GM21619 (cell line): ENCODE results near the gene PLEKHG1.

Experiments
- ATAC-seq: cut with Tn5 transposase; IDR thresholded peaks from one replicate; pipeline ENCODE4 v1.9.1; 2021; ENCODE audit not compliant: unreplicated experiment

Gene PLEKHG1

GRCh38 chr6:150588888-150589499 lies 10.7 kb upstream of the PLEKHG1 start:
- no peak for ATAC-seq

GRCh38 chr6:150589852-150590251 lies 9.8 kb upstream of the PLEKHG1 start:
- ATAC-seq: no peak

GRCh38 chr6:150590446-150590845 lies 9.2 kb upstream of the PLEKHG1 start:
- no peak for ATAC-seq

- ATAC-seq: no peak
These were observed 7.2 kb upstream of the PLEKHG1 start for GRCh38 chr6:150592377-150592995.

GRCh38 chr6:150593119-150593518 lies 6.6 kb upstream of the PLEKHG1 start:
- ATAC-seq: no peak

- no peak for ATAC-seq
These were observed 3.2 kb upstream of the PLEKHG1 start for GRCh38 chr6:150596439-150596838.

- no peak for ATAC-seq
These were observed 1.3 kb upstream of the PLEKHG1 start for GRCh38 chr6:150598401-150598800.

GRCh38 chr6:150598858-150599198 lies 857 bp upstream of the PLEKHG1 start:
- ATAC-seq: no peak

GRCh38 chr6:150600010-150600300 lies 270 bp downstream of the PLEKHG1 start:
- no peak for ATAC-seq

- ATAC-seq: peak; percentile 66
These were observed 774 bp downstream of the PLEKHG1 start for GRCh38 chr6:150600301-150601017.

- no peak for ATAC-seq
These were observed 1.8 kb downstream of the PLEKHG1 start for GRCh38 chr6:150601439-150601838.

- ATAC-seq: no peak
These were observed 3.5 kb downstream of the PLEKHG1 start for GRCh38 chr6:150603176-150603575.

GRCh38 chr6:150604467-150604866 lies 4.8 kb downstream of the PLEKHG1 start:
- no peak for ATAC-seq

- no peak for ATAC-seq
These were observed 5.6 kb downstream of the PLEKHG1 start for GRCh38 chr6:150605333-150605732.

GRCh38 chr6:150606168-150606591 lies 6.5 kb downstream of the PLEKHG1 start:
- no peak for ATAC-seq

GRCh38 chr6:150606647-150607328 lies 7.1 kb downstream of the PLEKHG1 start:
- no peak for ATAC-seq

GRCh38 chr6:150607329-150607650 lies 7.6 kb downstream of the PLEKHG1 start:
- no peak for ATAC-seq

- ATAC-seq: no peak
These were observed 10.9 kb downstream of the PLEKHG1 start for GRCh38 chr6:150610584-150610983.

GRCh38 chr6:150613269-150613668 lies 13.6 kb downstream of the PLEKHG1 start:
- no peak for ATAC-seq

GRCh38 chr6:150615967-150616366 lies 16.3 kb downstream of the PLEKHG1 start:
- no peak for ATAC-seq

- ATAC-seq: no peak
These were observed 16.9 kb downstream of the PLEKHG1 start for GRCh38 chr6:150616586-150616985.

- no peak for ATAC-seq
These were observed 17.4 kb downstream of the PLEKHG1 start for GRCh38 chr6:150617062-150617461.
